MCF 10A (cell line): ENCODE measurements around the gene RTBDN. TPM values are rescaled to one million over a fixed set of nuclear protein-coding genes. Genes with fewer than 3 reads are reported as not detected.

ENCODE experiments used
- BruUV-seq: library from RNA; stranded (reverse); fragments of 400-500 nt; replicated peaks from 2 replicates; lab custom pipeline; 2021; lab: Mats Ljungman, UMichigan
- CTCF ChIA-PET: fragments of 300-600 bp; sonication (Branson Sonifier 250); formaldehyde crosslinking; extraction: SDS; loops from one replicate; lab custom pipeline; 2021; ENCODE audit warnings: antibody characterized with exemption, inconsistent platforms; lab: Yijun Ruan, JAX
- POLR2A ChIA-PET: fragments of 300-600, 350-650 bp; sonication (Branson Sonifier 250); formaldehyde crosslinking; extraction: SDS; loops from one replicate; lab custom pipeline; 2020; ENCODE audit warnings: antibody characterized with exemption, inconsistent platforms; lab: Yijun Ruan, JAX
- DNase-seq: peaks from one replicate; pipeline ENCODE4 v3.0.0-alpha.2; 2018; ENCODE audit not compliant: unreplicated experiment
- H3K27ac Mint-ChIP-seq: one replicate; pipeline ENCODE4 v1.8.0; 2022; ENCODE audit warnings: mild to moderate bottlenecking, low read depth, mixed read lengths; ENCODE audit not compliant: unreplicated experiment
- H3K27me3 Mint-ChIP-seq: one replicate; pipeline ENCODE4 v1.8.0; 2022; ENCODE audit warnings: mixed read lengths; ENCODE audit not compliant: insufficient read depth, unreplicated experiment
- H3K36me3 Mint-ChIP-seq: one replicate; pipeline ENCODE4 v1.8.0; 2022; ENCODE audit warnings: mild to moderate bottlenecking, moderate library complexity, mixed read lengths; ENCODE audit not compliant: insufficient read depth, unreplicated experiment
- H3K4me1 Mint-ChIP-seq: one replicate; pipeline ENCODE4 v1.8.0; 2022; ENCODE audit warnings: mixed read lengths; ENCODE audit not compliant: insufficient read depth, unreplicated experiment
- H3K4me3 Mint-ChIP-seq: one replicate; pipeline ENCODE4 v1.8.0; 2022; ENCODE audit warnings: mild to moderate bottlenecking, moderate library complexity, mixed read lengths; ENCODE audit not compliant: unreplicated experiment
- H3K9me3 Mint-ChIP-seq: one replicate; pipeline ENCODE4 v1.8.0; 2022; ENCODE audit warnings: mixed read lengths; ENCODE audit not compliant: unreplicated experiment
- CTCF ChIP-seq: fragments of 200-600 bp; IDR thresholded peaks from one replicate; pipeline ENCODE4 v1.8.0; 2022; ENCODE audit warnings: antibody characterized with exemption, mild to moderate bottlenecking; ENCODE audit not compliant: unreplicated experiment
- intact Hi-C: fragments of 100-400 bp; cut with micrococcal nuclease; formaldehyde crosslinking; loops from 2 replicates; pipeline ENCODE4 v1.14.1; 2022
- total RNA-seq: library from RNA; stranded (reverse); gene quantifications from 2 replicates; pipeline ENCODE4 v1.2.3, GENCODE V29; 2022

RTBDN gene
- total RNA-seq, 1 experiment from 2014 or later: not detected

- Mint-ChIP-seq H3K4me1 (peaks cover 24% of the 10 kb centered on the region), H3K9me3 (no peaks in the 10 kb centered on the region), H3K36me3 (peaks cover 29% of the 10 kb centered on the region), H3K27ac (peak overlapping the region; percentile 98), H3K27me3 (no peaks in the 10 kb centered on the region), H3K4me3 (peak overlapping the region; percentile 94)
- intact Hi-C loops: no loop called here
- ChIA-PET POLR2A (interaction anchor here (0.6 to 5.0 kb wide), 10 partner anchors 11 to 122 kb away, joined by 3 to 132 read pairs (median 6); partner anchors contain the start of genes GCDH, GET3, HOOK2 and MAN2B1), CTCF (interaction anchor here (0.5 to 3.3 kb wide), 7 partner anchors 11 to 1229 kb away, joined by 3 to 41 read pairs (median 3); partner anchors contain the start of gene ELOF1)
- BruUV-seq: no TSS peak
- TF ChIP-seq CTCF: no peak
- DNase-seq: no peak
These were observed 46.2 kb downstream of the RTBDN start for GRCh38 chr19:12788042-12788681.

DNA sequence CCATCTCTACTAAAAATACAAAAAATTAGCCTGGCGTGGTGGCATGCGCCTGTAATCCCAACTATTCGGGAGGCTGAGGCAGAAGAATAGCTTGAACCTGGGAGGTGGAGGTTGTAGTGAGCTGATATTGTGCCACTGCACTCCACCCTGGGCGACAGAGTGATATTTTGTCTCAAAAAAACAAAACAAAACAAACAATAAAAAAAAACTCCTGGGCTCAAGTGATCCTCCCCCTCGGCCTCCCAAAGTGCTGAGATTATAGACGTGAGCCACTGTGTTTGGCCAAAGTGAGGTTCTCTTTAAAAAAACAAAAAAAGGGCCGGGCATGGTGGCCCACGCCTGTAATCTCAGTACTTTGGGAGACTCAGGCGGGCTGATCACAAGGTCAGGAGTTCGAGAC is 46.9 kb downstream of the RTBDN start:
- H3K4me1 Mint-ChIP-seq: peaks cover 24% of the 10 kb centered on the region
- TF ChIP-seq CTCF: no peak
- no peak overlapping the region for H3K4me3 Mint-ChIP-seq
- H3K36me3 Mint-ChIP-seq: peaks cover 22% of the 10 kb centered on the region
- no peaks in the 10 kb centered on the region for H3K9me3 Mint-ChIP-seq
- H3K27ac Mint-ChIP-seq: no peak overlapping the region
- intact Hi-C loops: no loop called here
- H3K27me3 Mint-ChIP-seq: no peaks in the 10 kb centered on the region
- DNase-seq: no peak
- POLR2A ChIA-PET: interaction anchor here (1.6 to 5.0 kb wide), 5 partner anchors 11 to 64 kb away, joined by 5 to 132 read pairs (median 11); partner anchors contain the start of genes HOOK2, PRDX2, RNASEH2A and THSD8
- no TSS peak for BruUV-seq
- CTCF ChIA-PET: interaction anchor here (0.8 to 3.3 kb wide), 4 partner anchors 10 to 178 kb away, joined by 3 to 41 read pairs (median 4); no protein-coding TSS in a partner anchor

DNA sequence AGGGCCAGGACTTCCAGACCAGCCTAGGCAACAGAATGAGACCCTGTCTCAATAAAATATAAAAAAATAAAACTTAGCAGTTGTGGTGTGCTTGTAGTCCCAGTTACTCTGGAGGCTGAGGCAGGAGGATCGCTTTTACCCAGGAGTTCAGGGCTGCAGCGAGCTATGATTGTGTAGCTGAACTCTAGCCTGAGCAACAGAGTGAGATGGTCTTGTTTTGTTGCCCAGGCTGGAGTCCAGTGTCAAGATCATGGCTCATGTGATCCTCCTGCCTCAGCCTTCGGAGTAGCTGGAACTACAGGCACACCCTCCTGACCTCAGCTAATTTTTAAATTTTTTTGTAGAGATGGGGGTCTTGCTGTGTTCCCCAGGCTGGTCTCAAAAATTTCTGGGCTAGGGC is 47.4 kb downstream of the RTBDN start:
- CTCF ChIA-PET: interaction anchor here (0.8 to 3.3 kb wide), 2 partner anchors 9 to 24 kb away, joined by 3 to 41 read pairs; no protein-coding TSS in a partner anchor
- Mint-ChIP-seq H3K4me1 (peaks cover 24% of the 10 kb centered on the region), H3K4me3 (no peak overlapping the region), H3K36me3 (peaks cover 17% of the 10 kb centered on the region), H3K27me3 (no peaks in the 10 kb centered on the region), H3K27ac (no peak overlapping the region), H3K9me3 (no peaks in the 10 kb centered on the region)
- POLR2A ChIA-PET: interaction anchor here (0.6 to 5.0 kb wide), 4 partner anchors 10 to 159 kb away, joined by 3 to 132 read pairs (median 4); partner anchors contain the start of gene HOOK2
- TF ChIP-seq CTCF: no peak
- intact Hi-C loops: no loop called here
- no TSS peak for BruUV-seq
- DNase-seq: no peak

DNA sequence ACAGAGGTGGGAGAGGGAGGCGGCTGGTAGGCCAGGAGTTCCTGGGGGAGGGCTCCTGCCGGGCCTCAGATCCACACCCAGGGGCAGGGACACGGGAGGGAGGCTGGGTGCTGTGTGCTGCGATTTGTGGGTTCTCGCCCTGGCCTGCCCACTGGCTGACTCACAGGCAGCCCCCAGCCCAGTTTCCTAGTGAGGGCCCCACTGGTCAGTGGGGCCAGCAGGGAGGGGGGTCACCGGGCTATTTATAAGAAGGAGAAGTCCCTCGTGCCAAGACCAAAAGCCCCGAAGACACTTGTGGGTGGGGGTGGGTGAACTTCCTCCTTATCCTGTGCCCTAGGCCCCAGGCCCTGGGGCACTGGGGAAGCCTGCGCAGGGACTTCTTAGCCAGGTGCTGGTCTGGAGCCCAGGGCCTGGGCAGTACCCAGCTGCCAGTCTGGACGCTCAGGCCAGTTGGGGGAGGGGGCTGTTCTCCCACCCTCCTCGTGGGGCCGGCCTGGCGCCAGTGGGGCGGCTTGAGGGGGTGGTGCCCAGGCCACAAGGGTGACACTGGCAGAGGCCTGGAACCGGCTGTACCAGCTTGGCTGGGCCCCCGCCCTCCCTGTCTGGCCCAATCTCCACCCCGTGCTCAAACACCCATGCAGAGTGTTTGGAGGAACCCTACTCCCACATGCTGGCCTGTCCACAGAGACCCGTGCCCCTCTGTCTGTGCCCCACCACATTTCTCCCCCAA is 48.1 kb downstream of the RTBDN start:
- ChIA-PET POLR2A (interaction anchor here (0.6 to 5.0 kb wide), 5 partner anchors 9 to 160 kb away, joined by 3 to 132 read pairs (median 3); partner anchors contain the start of gene HOOK2), CTCF (interaction anchor here (0.7 to 3.3 kb wide), 6 partner anchors 8 to 62 kb away, joined by 3 to 41 read pairs (median 4); no protein-coding TSS in a partner anchor)
- intact Hi-C loops: no loop called here

More for the DNA sequence above, 48.1 kb downstream of the RTBDN start:
- H3K27ac Mint-ChIP-seq: no peak overlapping the region
- DNase-seq: no peak
- no peaks in the 10 kb centered on the region for H3K9me3 Mint-ChIP-seq
- H3K4me1 Mint-ChIP-seq: peaks cover 24% of the 10 kb centered on the region
- peaks cover 11% of the 10 kb centered on the region for H3K36me3 Mint-ChIP-seq
- BruUV-seq: no TSS peak
- TF ChIP-seq CTCF: no peak
- no peak overlapping the region for H3K4me3 Mint-ChIP-seq
- no peaks in the 10 kb centered on the region for H3K27me3 Mint-ChIP-seq
